GM19467 (cell line): ENCODE data around the gene MRGPRE.

Source experiments
- ATAC-seq: cut with Tn5 transposase; IDR thresholded peaks from one replicate; pipeline ENCODE4 v1.9.1; 2021; ENCODE audit warnings: mild to moderate bottlenecking, moderate library complexity; ENCODE audit not compliant: unreplicated experiment

MRGPRE gene

GRCh38 chr11:3216027-3216525 is 16.1 kb downstream of the MRGPRE start:
- ATAC-seq, result no peak

GRCh38 chr11:3215346-3216026 is 16.7 kb downstream of the MRGPRE start:
- no peak for ATAC-seq

GRCh38 chr11:3214420-3214699 is 17.9 kb downstream of the MRGPRE start:
- no peak for ATAC-seq

GRCh38 chr11:3213659-3214419 is 18.4 kb downstream of the MRGPRE start:
- no peak for ATAC-seq

- no peak for ATAC-seq
Measured at GRCh38 chr11:3208272-3208671, 23.9 kb downstream of the MRGPRE start.

- no peak for ATAC-seq
Measured at GRCh38 chr11:3207526-3208189, 24.6 kb downstream of the MRGPRE start.

- ATAC-seq, result no peak
Measured at GRCh38 chr11:3206922-3207204, 25.4 kb downstream of the MRGPRE start.

- ATAC-seq, result no peak
Measured at GRCh38 chr11:3206156-3206921, 25.9 kb downstream of the MRGPRE start.

GRCh38 chr11:3205261-3206155 is 26.7 kb downstream of the MRGPRE start:
- ATAC-seq, result no peak

- ATAC-seq, result no peak
Measured at GRCh38 chr11:3204141-3205015, 27.8 kb downstream of the MRGPRE start.

GRCh38 chr11:3203221-3204043 is 28.8 kb downstream of the MRGPRE start:
- ATAC-seq, result no peak

GRCh38 chr11:3202759-3203158 is 29.5 kb downstream of the MRGPRE start:
- ATAC-seq, result no peak

GRCh38 chr11:3202305-3202704 is 29.9 kb downstream of the MRGPRE start:
- ATAC-seq, result no peak

- ATAC-seq, result no peak
Measured at GRCh38 chr11:3201677-3202181, 30.5 kb downstream of the MRGPRE start.

GRCh38 chr11:3201112-3201581 is 31.1 kb downstream of the MRGPRE start:
- ATAC-seq, result no peak

- ATAC-seq, result no peak
Measured at GRCh38 chr11:3200388-3201111, 31.7 kb downstream of the MRGPRE start.

- no peak for ATAC-seq
Measured at GRCh38 chr11:3199537-3200295, 32.5 kb downstream of the MRGPRE start.
